Measurements from ENCODE around the gene UQCC3. TPM values are rescaled to one million over a fixed set of nuclear protein-coding genes. Genes with fewer than 3 reads are reported as not detected.
A peak's percentile ranks its signal among the peaks of the same experiment; 100 is the strongest.

The UQCC3 gene
- polyA plus RNA-seq, 1 of the 3 experiments (the other 2 are of a cell fraction): 24.8 TPM

DNA sequence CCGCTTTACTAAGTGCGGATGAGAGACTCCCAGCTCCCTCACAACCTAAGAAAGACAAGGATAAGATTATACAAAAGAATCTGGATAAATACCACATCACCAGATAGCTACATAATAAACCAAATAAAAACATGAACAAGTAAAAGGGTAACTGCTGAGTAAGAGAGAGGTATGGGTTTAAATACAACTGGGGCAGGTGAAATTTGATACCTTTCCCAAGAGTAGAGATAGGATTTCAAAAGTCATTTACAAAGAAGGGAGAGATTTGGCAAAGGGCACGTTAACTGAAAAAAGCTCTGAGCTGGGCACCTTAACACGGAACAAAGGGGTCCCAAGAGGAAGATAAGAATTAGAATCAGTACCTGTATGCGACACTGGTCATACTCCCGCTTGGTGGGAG, 5.7 kb downstream of the UQCC3 start:
- POLR2A ChIA-PET: interaction anchor here (1.2 to 2.6 kb wide), 3 partner anchors 12 to 164 kb away, joined by 3 to 13 read pairs (median 3); partner anchors contain the start of genes C11orf98, CSKMT and HNRNPUL2
- Histone ChIP-seq H3K9me3 (no peaks in the 10 kb centered on the region), H3K4me1 (ENCODE audit: control insufficient read depth in 1 of 2, insufficient read depth in 2 of 2, low read depth in 1 of 2, low read length in 1 of 2) (peaks cover 18 to 24% of the 10 kb centered on the region in 2 experiments; a peak in 3 of 4 replicates), H3K9ac (no peak overlapping the region), H3K4me3 (ENCODE audit: low read depth in 2 of 2, low read length in 1 of 2) (no peak overlapping the region), H3K36me3 (replicated peaks in 1 of 2; ENCODE audit: control insufficient read depth in 1 of 2, insufficient read depth in 2 of 2, low read length in 1 of 2) (peaks cover 19 to 26% of the 10 kb centered on the region in 2 experiments), H3K27me3 (ENCODE audit: insufficient read depth) (no peaks in the 10 kb centered on the region), H3K27ac (ENCODE audit: low read depth in 2 of 2, low read length in 1 of 2) (peak overlapping the region in 1 of 2 experiments; percentile 2; a peak in 1 of 4 replicates), H2AFZ (ENCODE audit: low read depth) (no peak overlapping the region), H3K9me2 (no peaks in the 10 kb centered on the region), H3F3A (replicated peaks; ENCODE audit: insufficient read depth) (peaks cover 46% of the 10 kb centered on the region), H3K4me2 (no peak overlapping the region), H3K79me2 (ENCODE audit: insufficient read depth) (peaks cover 68% of the 10 kb centered on the region), H4K20me1 (ENCODE audit: insufficient read depth) (no peaks in the 10 kb centered on the region)
- 89% methylated on average over 6 of the region's 6 CpGs for WGBS (ENCODE audit: low lambda C conversion rate)
- CTCF ChIA-PET: interaction anchor here (0.7 to 1.7 kb wide), 4 partner anchors 17 to 282 kb away, joined by 3 to 7 read pairs (median 4); partner anchors contain the start of gene EML3
- DNase-seq: no peak
- no peak for TF ChIP-seq TAF1 (IDR thresholded peaks at IDR 0.05; ENCODE audit: borderline replicate concordance, low read depth, low read length)
- TF ChIP-seq RAD21 (IDR thresholded peaks at IDR 0.05; ENCODE audit: low read length): no peak
- no peak for TF ChIP-seq MXI1 (IDR thresholded peaks at IDR 0.05; ENCODE audit: low read depth, low read length)
- TF ChIP-seq, protein P1, sequence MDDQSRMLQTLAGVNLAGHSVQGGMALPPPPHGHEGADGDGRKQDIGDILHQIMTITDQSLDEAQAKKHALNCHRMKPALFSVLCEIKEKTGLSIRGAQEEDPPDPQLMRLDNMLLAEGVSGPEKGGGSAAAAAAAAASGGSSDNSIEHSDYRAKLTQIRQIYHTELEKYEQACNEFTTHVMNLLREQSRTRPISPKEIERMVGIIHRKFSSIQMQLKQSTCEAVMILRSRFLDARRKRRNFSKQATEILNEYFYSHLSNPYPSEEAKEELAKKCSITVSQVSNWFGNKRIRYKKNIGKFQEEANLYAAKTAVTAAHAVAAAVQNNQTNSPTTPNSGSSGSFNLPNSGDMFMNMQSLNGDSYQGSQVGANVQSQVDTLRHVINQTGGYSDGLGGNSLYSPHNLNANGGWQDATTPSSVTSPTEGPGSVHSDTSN (IDR thresholded peaks at IDR 0.05): no peak
- TF ChIP-seq, protein P2, sequence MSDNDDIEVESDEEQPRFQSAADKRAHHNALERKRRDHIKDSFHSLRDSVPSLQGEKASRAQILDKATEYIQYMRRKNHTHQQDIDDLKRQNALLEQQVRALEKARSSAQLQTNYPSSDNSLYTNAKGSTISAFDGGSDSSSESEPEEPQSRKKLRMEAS (IDR thresholded peaks at IDR 0.05; ENCODE audit: low read depth): no peak
- no peak for TF ChIP-seq NRF1 (IDR thresholded peaks at IDR 0.05; ENCODE audit: low read depth, low read length)

DNA sequence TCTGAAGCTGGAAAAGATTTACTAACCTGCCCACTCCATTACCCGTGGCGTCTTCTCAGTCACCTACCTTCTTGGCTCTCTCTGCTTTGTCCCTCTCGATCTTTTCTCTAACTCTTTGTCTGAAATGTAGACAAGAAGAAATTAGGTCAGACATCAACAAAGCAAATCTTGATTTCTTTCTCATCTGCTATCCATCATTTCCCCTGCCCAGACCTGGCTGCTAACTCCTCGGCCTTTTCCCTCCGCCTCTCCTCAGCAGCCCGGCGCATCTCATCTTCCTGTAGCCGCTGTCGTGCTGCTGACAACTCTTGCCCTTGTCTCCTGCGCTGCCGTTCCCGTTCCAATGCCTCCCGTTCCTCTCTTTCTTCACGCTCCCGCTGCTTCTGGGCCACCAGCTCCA, 6.2 kb downstream of the UQCC3 start:
- no peak for DNase-seq
- Histone ChIP-seq H4K20me1 (ENCODE audit: insufficient read depth) (no peaks in the 10 kb centered on the region), H3K9ac (peak overlapping the region; percentile 96), H3K4me2 (peak overlapping the region; percentile 96), H3K79me2 (ENCODE audit: insufficient read depth) (peaks cover 62% of the 10 kb centered on the region), H3K9me3 (no peaks in the 10 kb centered on the region), H3K4me1 (ENCODE audit: control insufficient read depth in 1 of 2, insufficient read depth in 2 of 2, low read depth in 1 of 2, low read length in 1 of 2) (peaks cover 15 to 21% of the 10 kb centered on the region in 2 experiments; a peak in 3 of 4 replicates), H3F3A (replicated peaks; ENCODE audit: insufficient read depth) (peaks cover 43% of the 10 kb centered on the region), H3K36me3 (replicated peaks in 1 of 2; ENCODE audit: control insufficient read depth in 1 of 2, insufficient read depth in 2 of 2, low read length in 1 of 2) (peaks cover 19 to 26% of the 10 kb centered on the region in 2 experiments), H3K27ac (ENCODE audit: low read depth in 2 of 2, low read length in 1 of 2) (peak overlapping the region in 1 of 2 experiments; percentile 70; a peak in 1 of 4 replicates), H3K4me3 (ENCODE audit: low read depth in 2 of 2, low read length in 1 of 2) (peak overlapping the region; percentile 79 to 98), H3K27me3 (ENCODE audit: insufficient read depth) (no peaks in the 10 kb centered on the region), H2AFZ (ENCODE audit: low read depth) (no peak overlapping the region), H3K9me2 (no peaks in the 10 kb centered on the region)
- POLR2A ChIA-PET: interaction anchor here (2.6 kb wide), 1 partner anchor 13 kb away, joined by 13 read pairs; the partner anchor contains the start of genes C11orf98 and CSKMT
- CTCF ChIA-PET: interaction anchor here (0.7 to 1.7 kb wide), 3 partner anchors 17 to 283 kb away, joined by 3 to 7 read pairs (median 6); no protein-coding TSS in a partner anchor
- no peak for TF ChIP-seq RAD21 (IDR thresholded peaks at IDR 0.05; ENCODE audit: low read length)
- TF ChIP-seq FOXM1 (IDR thresholded peaks at IDR 0.05; ENCODE audit: low read depth): no peak
- WGBS (ENCODE audit: low lambda C conversion rate): 74% methylated on average over 15 of the region's 15 CpGs

DNA sequence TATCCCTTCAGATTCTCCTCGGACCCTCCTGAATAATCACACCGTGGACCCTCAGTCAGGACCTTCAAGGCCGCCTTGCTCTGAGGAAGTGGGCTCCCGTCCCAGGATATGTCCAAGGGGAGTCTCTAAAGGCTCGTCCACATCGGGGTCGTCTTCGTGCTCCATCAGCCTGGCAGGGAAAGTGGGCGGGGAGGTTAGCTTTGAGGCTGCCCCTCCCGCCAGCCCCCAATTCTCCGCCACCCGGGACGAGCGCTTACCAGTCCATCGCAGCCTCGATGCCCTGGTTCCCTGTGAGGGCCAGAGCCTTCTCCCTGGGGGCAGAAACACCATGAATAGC, 6.9 kb downstream of the UQCC3 start:
- Histone ChIP-seq H2AFZ (ENCODE audit: low read depth) (peak overlapping the region; percentile 82; the same call in 1 of the 2 replicates), H3K4me2 (peak overlapping the region; percentile 96), H3K36me3 (replicated peaks in 1 of 2; ENCODE audit: control insufficient read depth in 1 of 2, insufficient read depth in 2 of 2, low read length in 1 of 2) (peaks cover 19 to 26% of the 10 kb centered on the region in 2 experiments), H3K4me1 (ENCODE audit: control insufficient read depth in 1 of 2, insufficient read depth in 2 of 2, low read depth in 1 of 2, low read length in 1 of 2) (peaks cover 11 to 15% of the 10 kb centered on the region in 2 experiments; a peak in 3 of 4 replicates), H3K27me3 (ENCODE audit: insufficient read depth) (no peaks in the 10 kb centered on the region), H3F3A (replicated peaks; ENCODE audit: insufficient read depth) (peaks cover 38% of the 10 kb centered on the region), H3K9me3 (no peaks in the 10 kb centered on the region), H3K4me3 (ENCODE audit: low read depth in 2 of 2, low read length in 1 of 2) (peak overlapping the region; percentile 79 to 98), H3K9me2 (no peaks in the 10 kb centered on the region), H3K27ac (ENCODE audit: low read depth in 2 of 2, low read length in 1 of 2) (peak overlapping the region in 1 of 2 experiments; percentile 70; a peak in 2 of 4 replicates), H3K9ac (peak overlapping the region; percentile 96), H3K79me2 (ENCODE audit: insufficient read depth) (peaks cover 55% of the 10 kb centered on the region), H4K20me1 (ENCODE audit: insufficient read depth) (no peaks in the 10 kb centered on the region)
- ChIA-PET POLR2A (interaction anchor here (1.3 kb wide), 1 partner anchor 13 kb away, joined by 9 read pairs; the partner anchor contains the start of genes C11orf98 and CSKMT), CTCF (interaction anchor here (3.3 to 3.7 kb wide), 2 partner anchors 14 to 16 kb away, joined by 14 to 31 read pairs; no protein-coding TSS in a partner anchor)
- WGBS (ENCODE audit: low lambda C conversion rate): 2% methylated on average over 8 of the region's 16 CpGs
- no peak for DNase-seq
- TF ChIP-seq TCF12 (IDR thresholded peaks at IDR 0.05): no peak
- TF ChIP-seq ELF1 (IDR thresholded peaks at IDR 0.05): no peak
- TF ChIP-seq MEF2A (IDR thresholded peaks at IDR 0.05; ENCODE audit: borderline replicate concordance, low read depth): no peak
- TF ChIP-seq, protein P3, sequence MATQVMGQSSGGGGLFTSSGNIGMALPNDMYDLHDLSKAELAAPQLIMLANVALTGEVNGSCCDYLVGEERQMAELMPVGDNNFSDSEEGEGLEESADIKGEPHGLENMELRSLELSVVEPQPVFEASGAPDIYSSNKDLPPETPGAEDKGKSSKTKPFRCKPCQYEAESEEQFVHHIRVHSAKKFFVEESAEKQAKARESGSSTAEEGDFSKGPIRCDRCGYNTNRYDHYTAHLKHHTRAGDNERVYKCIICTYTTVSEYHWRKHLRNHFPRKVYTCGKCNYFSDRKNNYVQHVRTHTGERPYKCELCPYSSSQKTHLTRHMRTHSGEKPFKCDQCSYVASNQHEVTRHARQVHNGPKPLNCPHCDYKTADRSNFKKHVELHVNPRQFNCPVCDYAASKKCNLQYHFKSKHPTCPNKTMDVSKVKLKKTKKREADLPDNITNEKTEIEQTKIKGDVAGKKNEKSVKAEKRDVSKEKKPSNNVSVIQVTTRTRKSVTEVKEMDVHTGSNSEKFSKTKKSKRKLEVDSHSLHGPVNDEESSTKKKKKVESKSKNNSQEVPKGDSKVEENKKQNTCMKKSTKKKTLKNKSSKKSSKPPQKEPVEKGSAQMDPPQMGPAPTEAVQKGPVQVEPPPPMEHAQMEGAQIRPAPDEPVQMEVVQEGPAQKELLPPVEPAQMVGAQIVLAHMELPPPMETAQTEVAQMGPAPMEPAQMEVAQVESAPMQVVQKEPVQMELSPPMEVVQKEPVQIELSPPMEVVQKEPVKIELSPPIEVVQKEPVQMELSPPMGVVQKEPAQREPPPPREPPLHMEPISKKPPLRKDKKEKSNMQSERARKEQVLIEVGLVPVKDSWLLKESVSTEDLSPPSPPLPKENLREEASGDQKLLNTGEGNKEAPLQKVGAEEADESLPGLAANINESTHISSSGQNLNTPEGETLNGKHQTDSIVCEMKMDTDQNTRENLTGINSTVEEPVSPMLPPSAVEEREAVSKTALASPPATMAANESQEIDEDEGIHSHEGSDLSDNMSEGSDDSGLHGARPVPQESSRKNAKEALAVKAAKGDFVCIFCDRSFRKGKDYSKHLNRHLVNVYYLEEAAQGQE (IDR thresholded peaks at IDR 0.05; ENCODE audit: low read depth, low read length): no peak
- no peak for TF ChIP-seq POLR2AphosphoS5 (IDR thresholded peaks at IDR 0.05; ENCODE audit: low read depth, low read length)
- TF ChIP-seq, protein P1 (IDR thresholded peaks at IDR 0.05): no peak
- TF ChIP-seq GABPA (IDR thresholded peaks at IDR 0.05; ENCODE audit: low read depth): no peak
- no peak for TF ChIP-seq NFIC (IDR thresholded peaks at IDR 0.05; ENCODE audit: borderline replicate concordance)
- no peak for TF ChIP-seq SIN3A (IDR thresholded peaks at IDR 0.05; ENCODE audit: borderline replicate concordance, low read depth, low read length)
- TF ChIP-seq MXI1 (IDR thresholded peaks at IDR 0.05; ENCODE audit: low read depth, low read length): no peak
- no peak for TF ChIP-seq YY1 (IDR thresholded peaks at IDR 0.05; ENCODE audit: low read depth)

Data from SK-N-SH (cell line).